SKM-1 treated with dmso at 0.1 percent for 144 hours (cell line): Measurements from ENCODE around the gene ATMIN.

Experiments used
- DNase-seq: peaks from one replicate; lab custom pipeline; 2025; ENCODE audit not compliant: unreplicated experiment; lab: John Stamatoyannopoulos, UW

The ATMIN gene

GRCh38 chr16:81035398-81035974 is at the start of gene ATMIN:
ATMIN (plus strand) TSS chr16:81035842; CDS start chr16:81035871, 29 bp downstream.
- peak; percentile 62 for DNase-seq

GRCh38 chr16:80986557-80986956 is 49.1 kb upstream of the ATMIN start:
- DNase-seq, result no peak

GRCh38 chr16:80988756-80989155 is 46.9 kb upstream of the ATMIN start:
- no peak for DNase-seq

GRCh38 chr16:80989801-80990200 is 45.8 kb upstream of the ATMIN start:
- no peak for DNase-seq

- no peak for DNase-seq
Observed at GRCh38 chr16:80990577-80990976, 45.1 kb upstream of the ATMIN start.

GRCh38 chr16:80990978-80991377 is 44.7 kb upstream of the ATMIN start:
- DNase-seq, result no peak

- DNase-seq, result no peak
Observed at GRCh38 chr16:80991792-80992430, 43.7 kb upstream of the ATMIN start.

GRCh38 chr16:80992676-80993293 is 42.9 kb upstream of the ATMIN start:
- DNase-seq, result no peak

- no peak for DNase-seq
Observed at GRCh38 chr16:80993307-80993706, 42.3 kb upstream of the ATMIN start.

- no peak for DNase-seq
Observed at GRCh38 chr16:80993834-80994233, 41.8 kb upstream of the ATMIN start.

GRCh38 chr16:80994451-80994850 is 41.2 kb upstream of the ATMIN start:
- DNase-seq, result no peak

GRCh38 chr16:80996688-80997138 is 38.9 kb upstream of the ATMIN start:
- DNase-seq, result no peak

- no peak for DNase-seq
Observed at GRCh38 chr16:80997139-80997798, 38.4 kb upstream of the ATMIN start.

GRCh38 chr16:80997964-80998620 is 37.5 kb upstream of the ATMIN start:
- no peak for DNase-seq

GRCh38 chr16:81000873-81001272 is 34.8 kb upstream of the ATMIN start:
- DNase-seq, result no peak

- DNase-seq, result no peak
Observed at GRCh38 chr16:81001330-81001729, 34.3 kb upstream of the ATMIN start.

- DNase-seq, result no peak
Observed at GRCh38 chr16:81003064-81003463, 32.6 kb upstream of the ATMIN start.

GRCh38 chr16:81003610-81004460 is 31.8 kb upstream of the ATMIN start:
- DNase-seq, result no peak

GRCh38 chr16:81004646-81005353 is 30.8 kb upstream of the ATMIN start:
- DNase-seq, result peak; percentile 65

- DNase-seq, result no peak
Observed at GRCh38 chr16:81005610-81006161, 30.0 kb upstream of the ATMIN start.
